ENCODE measurements around the gene UNC13A.

GRCh38 chr19:17582613-17583012 is 105.5 kb downstream of the UNC13A start:
- TF ChIP-seq CTCF (IDR thresholded peaks at IDR 0.05) (no peak), EP300 (IDR thresholded peaks at IDR 0.05) (no peak), POLR2A (IDR thresholded peaks at IDR 0.05) (no peak), POLR2AphosphoS5 (IDR thresholded peaks at IDR 0.05) (no peak)

Data from gastroesophageal sphincter (tissue), 3 donors.